ENCODE measurements around the gene GABRB3. TPM values are rescaled to one million over a fixed set of nuclear protein-coding genes. Genes with fewer than 3 reads are reported as not detected.

The GABRB3 gene
- polyA plus RNA-seq, 1 donor (not counting 4 experiments of a cell fraction or from before 2014, with no cell fraction given): 0.81 TPM

DNA sequence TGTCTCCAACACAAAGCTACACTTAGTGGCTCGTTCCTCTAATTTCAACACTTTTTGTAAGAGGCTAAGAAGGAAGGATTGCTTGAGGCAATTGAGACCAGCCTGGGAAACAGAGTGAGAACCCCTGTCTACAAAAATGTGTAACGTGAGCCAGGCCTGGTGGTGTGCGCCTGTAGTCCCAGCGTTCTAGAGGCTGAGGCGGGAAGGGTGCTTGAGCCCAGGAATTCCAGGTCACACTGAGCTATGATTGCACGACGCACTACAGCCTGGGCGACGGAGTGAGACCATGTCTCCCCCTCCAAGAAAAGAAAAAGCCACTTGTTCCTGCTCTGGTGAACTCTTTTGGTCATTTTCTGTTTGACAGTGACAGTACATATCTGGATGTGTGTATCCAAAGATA lies 127.9 kb downstream of the GABRB3 start:
- no peak for FAIRE-seq
- TF ChIP-seq EZH2 (IDR thresholded peaks at IDR 0.05; ENCODE audit: low read length): no peak
- H2AFZ ChIP-seq (ENCODE audit: control insufficient read depth, low read length): no peak overlapping the region

DNA sequence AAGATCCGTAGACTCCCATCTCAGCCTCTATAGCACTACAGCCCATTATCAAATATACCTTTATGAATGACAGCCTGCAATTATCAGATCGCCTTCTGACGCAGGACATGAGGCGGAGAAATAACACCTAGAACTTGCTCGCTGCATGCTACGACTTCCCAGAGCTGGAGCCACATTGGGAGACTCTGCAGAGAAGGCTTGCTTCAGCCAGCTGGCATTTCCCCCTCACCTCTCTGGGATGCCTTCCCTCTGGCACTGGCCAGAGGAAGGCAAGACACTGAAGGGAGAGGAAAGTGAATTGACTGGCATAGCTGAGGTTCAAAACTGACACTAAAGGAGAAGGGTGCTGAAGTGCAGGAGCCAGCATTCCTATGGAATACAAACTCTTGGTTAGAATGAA lies 131.7 kb downstream of the GABRB3 start:
- H3K9me3 ChIP-seq (ENCODE audit: control insufficient read depth, low read depth, low read length): peaks cover 8% of the 10 kb centered on the region
- H3K4me2 ChIP-seq (ENCODE audit: control insufficient read depth, extremely low read depth, insufficient read depth, low read depth, low read length): no peak overlapping the region
- no peak overlapping the region for H2AFZ ChIP-seq (ENCODE audit: control insufficient read depth, low read length)
- no peaks in the 10 kb centered on the region for H4K20me1 ChIP-seq (ENCODE audit: control insufficient read depth, extremely low read depth, insufficient read depth, low read length)
- dilution Hi-C loops (cut with MboI; ENCODE audit: extremely low pct_ligation_motif_present, low sequenced_read_pairs): no loop called here
- H3K9ac ChIP-seq (ENCODE audit: control insufficient read depth, extremely low read depth, insufficient read depth, low read length): no peak overlapping the region
- H3K27me3 ChIP-seq (ENCODE audit: control insufficient read depth, extremely low read depth, insufficient read depth, low read length): no peaks in the 10 kb centered on the region
- no peaks in the 10 kb centered on the region for H3K36me3 ChIP-seq (ENCODE audit: control insufficient read depth in 2 of 2, extremely low read depth in 1 of 2, insufficient read depth in 2 of 2, low read length in 2 of 2)
- H3K79me2 ChIP-seq (ENCODE audit: control insufficient read depth, insufficient read depth, low read length): no peaks in the 10 kb centered on the region
- no peak overlapping the region for H3K27ac ChIP-seq (ENCODE audit: control insufficient read depth, insufficient read depth, low read length)
- no peak overlapping the region for H3K4me3 ChIP-seq (ENCODE audit: control insufficient read depth in 2 of 3, extremely low read depth in 1 of 3, insufficient read depth in 2 of 3, low read depth in 1 of 3, low read length in 3 of 3)
- DNase-seq (ENCODE audit: low read depth, low spot score) (no peak), FAIRE-seq (no peak)
- H3K4me1 ChIP-seq (ENCODE audit: control insufficient read depth, extremely low read depth, insufficient read depth, low read length): no peaks in the 10 kb centered on the region
- no peak for TF ChIP-seq EZH2 (IDR thresholded peaks at IDR 0.05; ENCODE audit: low read length)
- TF ChIP-seq, protein P1, sequence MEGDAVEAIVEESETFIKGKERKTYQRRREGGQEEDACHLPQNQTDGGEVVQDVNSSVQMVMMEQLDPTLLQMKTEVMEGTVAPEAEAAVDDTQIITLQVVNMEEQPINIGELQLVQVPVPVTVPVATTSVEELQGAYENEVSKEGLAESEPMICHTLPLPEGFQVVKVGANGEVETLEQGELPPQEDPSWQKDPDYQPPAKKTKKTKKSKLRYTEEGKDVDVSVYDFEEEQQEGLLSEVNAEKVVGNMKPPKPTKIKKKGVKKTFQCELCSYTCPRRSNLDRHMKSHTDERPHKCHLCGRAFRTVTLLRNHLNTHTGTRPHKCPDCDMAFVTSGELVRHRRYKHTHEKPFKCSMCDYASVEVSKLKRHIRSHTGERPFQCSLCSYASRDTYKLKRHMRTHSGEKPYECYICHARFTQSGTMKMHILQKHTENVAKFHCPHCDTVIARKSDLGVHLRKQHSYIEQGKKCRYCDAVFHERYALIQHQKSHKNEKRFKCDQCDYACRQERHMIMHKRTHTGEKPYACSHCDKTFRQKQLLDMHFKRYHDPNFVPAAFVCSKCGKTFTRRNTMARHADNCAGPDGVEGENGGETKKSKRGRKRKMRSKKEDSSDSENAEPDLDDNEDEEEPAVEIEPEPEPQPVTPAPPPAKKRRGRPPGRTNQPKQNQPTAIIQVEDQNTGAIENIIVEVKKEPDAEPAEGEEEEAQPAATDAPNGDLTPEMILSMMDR (optimal IDR thresholded peaks at IDR 0.05 in 1 of 3, IDR thresholded peaks at IDR 0.05 in 1 of 3, conservative IDR thresholded peaks at IDR 0.05 in 1 of 3; ENCODE audit: extremely low read depth in 1 of 3, insufficient read depth in 2 of 3, low read length in 3 of 3): no peak
- no peaks in the 10 kb centered on the region for H3K9me1 ChIP-seq (ENCODE audit: control insufficient read depth, extremely low read depth, insufficient read depth, low read length)

More for the DNA sequence above, 127.9 kb downstream of the GABRB3 start:
- H3K4me2 ChIP-seq (ENCODE audit: control insufficient read depth, extremely low read depth, insufficient read depth, low read depth, low read length): no peak overlapping the region
- H3K4me3 ChIP-seq (ENCODE audit: control insufficient read depth in 2 of 3, extremely low read depth in 1 of 3, insufficient read depth in 2 of 3, low read depth in 1 of 3, low read length in 3 of 3): no peak overlapping the region
- H3K27me3 ChIP-seq (ENCODE audit: control insufficient read depth, extremely low read depth, insufficient read depth, low read length): no peaks in the 10 kb centered on the region
- H4K20me1 ChIP-seq (ENCODE audit: control insufficient read depth, extremely low read depth, insufficient read depth, low read length): no peaks in the 10 kb centered on the region
- no peaks in the 10 kb centered on the region for H3K4me1 ChIP-seq (ENCODE audit: control insufficient read depth, extremely low read depth, insufficient read depth, low read length)
- no peak for DNase-seq (ENCODE audit: low read depth, low spot score)
- H3K9me1 ChIP-seq (ENCODE audit: control insufficient read depth, extremely low read depth, insufficient read depth, low read length): no peaks in the 10 kb centered on the region
- dilution Hi-C loops (cut with MboI; ENCODE audit: extremely low pct_ligation_motif_present, low sequenced_read_pairs): no loop called here
- no peak overlapping the region for H3K9ac ChIP-seq (ENCODE audit: control insufficient read depth, extremely low read depth, insufficient read depth, low read length)
- no peak overlapping the region for H3K27ac ChIP-seq (ENCODE audit: control insufficient read depth, insufficient read depth, low read length)
- no peaks in the 10 kb centered on the region for H3K36me3 ChIP-seq (ENCODE audit: control insufficient read depth in 2 of 2, extremely low read depth in 1 of 2, insufficient read depth in 2 of 2, low read length in 2 of 2)
- H3K79me2 ChIP-seq (ENCODE audit: control insufficient read depth, insufficient read depth, low read length): no peaks in the 10 kb centered on the region
- peaks cover 6% of the 10 kb centered on the region for H3K9me3 ChIP-seq (ENCODE audit: control insufficient read depth, low read depth, low read length)

DNA sequence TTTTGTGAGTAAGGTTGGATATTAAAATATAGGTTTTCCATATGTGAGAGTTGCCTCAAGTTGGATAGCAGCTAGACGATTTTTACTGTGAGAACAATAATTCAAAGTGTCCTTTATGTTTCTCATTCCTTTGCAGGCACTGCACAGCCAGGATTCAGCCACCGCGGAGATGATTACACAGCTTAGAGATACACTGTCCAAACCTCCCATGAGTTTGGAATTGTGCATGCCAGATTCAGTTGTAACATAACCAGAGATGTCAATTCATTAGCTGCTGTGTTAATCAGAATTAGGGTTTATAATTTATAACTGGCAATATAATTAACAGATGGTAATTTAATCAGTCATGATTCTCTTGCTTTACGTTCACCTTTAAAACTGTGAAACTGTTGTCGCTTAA lies 132.3 kb downstream of the GABRB3 start:
- peaks cover 8% of the 10 kb centered on the region for H3K9me3 ChIP-seq (ENCODE audit: control insufficient read depth, low read depth, low read length)
- H3K36me3 ChIP-seq (ENCODE audit: control insufficient read depth in 2 of 2, extremely low read depth in 1 of 2, insufficient read depth in 2 of 2, low read length in 2 of 2): no peaks in the 10 kb centered on the region
- dilution Hi-C loops (cut with MboI; ENCODE audit: extremely low pct_ligation_motif_present, low sequenced_read_pairs): no loop called here
- no peak overlapping the region for H3K4me2 ChIP-seq (ENCODE audit: control insufficient read depth, extremely low read depth, insufficient read depth, low read depth, low read length)
- no peak overlapping the region for H2AFZ ChIP-seq (ENCODE audit: control insufficient read depth, low read length)
- H3K4me1 ChIP-seq (ENCODE audit: control insufficient read depth, extremely low read depth, insufficient read depth, low read length): no peaks in the 10 kb centered on the region
- TF ChIP-seq, protein P1 (optimal IDR thresholded peaks at IDR 0.05 in 1 of 3, IDR thresholded peaks at IDR 0.05 in 1 of 3, conservative IDR thresholded peaks at IDR 0.05 in 1 of 3; ENCODE audit: extremely low read depth in 1 of 3, insufficient read depth in 2 of 3, low read length in 3 of 3): no peak
- TF ChIP-seq EZH2 (IDR thresholded peaks at IDR 0.05; ENCODE audit: low read length): no peak
- H3K27ac ChIP-seq (ENCODE audit: control insufficient read depth, insufficient read depth, low read length): no peak overlapping the region
- no peak overlapping the region for H3K4me3 ChIP-seq (ENCODE audit: control insufficient read depth in 2 of 3, extremely low read depth in 1 of 3, insufficient read depth in 2 of 3, low read depth in 1 of 3, low read length in 3 of 3)
- no peaks in the 10 kb centered on the region for H3K9me1 ChIP-seq (ENCODE audit: control insufficient read depth, extremely low read depth, insufficient read depth, low read length)
- H3K27me3 ChIP-seq (ENCODE audit: control insufficient read depth, extremely low read depth, insufficient read depth, low read length): no peaks in the 10 kb centered on the region
- FAIRE-seq (no peak), DNase-seq (ENCODE audit: low read depth, low spot score) (no peak)
- H3K79me2 ChIP-seq (ENCODE audit: control insufficient read depth, insufficient read depth, low read length): no peaks in the 10 kb centered on the region
- no peaks in the 10 kb centered on the region for H4K20me1 ChIP-seq (ENCODE audit: control insufficient read depth, extremely low read depth, insufficient read depth, low read length)
- H3K9ac ChIP-seq (ENCODE audit: control insufficient read depth, extremely low read depth, insufficient read depth, low read length): no peak overlapping the region
